Measurements from ENCODE around the gene PPP2R3A. TPM values are rescaled to one million over a fixed set of nuclear protein-coding genes. Genes with fewer than 3 reads are reported as not detected.
A peak's percentile ranks its signal among the peaks of the same experiment; 100 is the strongest.

Gene PPP2R3A
- total and polyA plus RNA-seq, 8 donors, result 1.3 to 7.0 (median 4.3) TPM

- no peak for ATAC-seq
- TF ChIP-seq, protein P1, sequence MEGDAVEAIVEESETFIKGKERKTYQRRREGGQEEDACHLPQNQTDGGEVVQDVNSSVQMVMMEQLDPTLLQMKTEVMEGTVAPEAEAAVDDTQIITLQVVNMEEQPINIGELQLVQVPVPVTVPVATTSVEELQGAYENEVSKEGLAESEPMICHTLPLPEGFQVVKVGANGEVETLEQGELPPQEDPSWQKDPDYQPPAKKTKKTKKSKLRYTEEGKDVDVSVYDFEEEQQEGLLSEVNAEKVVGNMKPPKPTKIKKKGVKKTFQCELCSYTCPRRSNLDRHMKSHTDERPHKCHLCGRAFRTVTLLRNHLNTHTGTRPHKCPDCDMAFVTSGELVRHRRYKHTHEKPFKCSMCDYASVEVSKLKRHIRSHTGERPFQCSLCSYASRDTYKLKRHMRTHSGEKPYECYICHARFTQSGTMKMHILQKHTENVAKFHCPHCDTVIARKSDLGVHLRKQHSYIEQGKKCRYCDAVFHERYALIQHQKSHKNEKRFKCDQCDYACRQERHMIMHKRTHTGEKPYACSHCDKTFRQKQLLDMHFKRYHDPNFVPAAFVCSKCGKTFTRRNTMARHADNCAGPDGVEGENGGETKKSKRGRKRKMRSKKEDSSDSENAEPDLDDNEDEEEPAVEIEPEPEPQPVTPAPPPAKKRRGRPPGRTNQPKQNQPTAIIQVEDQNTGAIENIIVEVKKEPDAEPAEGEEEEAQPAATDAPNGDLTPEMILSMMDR (IDR thresholded peaks at IDR 0.05), result no peak
- WGBS, 2 donors, result 93 to 96% methylated on average over 8 of the region's 8 CpGs
These were observed 216.2 kb downstream of the PPP2R3A start for GRCh38 chr3:136181741-136182140.

GRCh38 chr3:136184703-136185102, 219.2 kb downstream of the PPP2R3A start:
- TF ChIP-seq, protein P1 (IDR thresholded peaks at IDR 0.05), result no peak
- Histone ChIP-seq H3K4me1 (peaks cover 13 to 21% (median 18%) of the 10 kb centered on the region in 3 donors), H3K27me3 (no peaks in the 10 kb centered on the region), H3K9me3 (no peaks in the 10 kb centered on the region), H3K4me3 (no peak overlapping the region), H3K27ac (no peak overlapping the region), H3K36me3 (no peaks in the 10 kb centered on the region)
- intact Hi-C loops (cut with DNase I), result loop anchor here in 1 of 3 donors (10.0 kb wide), 1 partner anchor 50 kb away; no protein-coding TSS in a partner anchor
- DNase-seq (no peak), FAIRE-seq (no peak), ATAC-seq (peak in 2 of 4 donors; percentile 34 to 42)
- 25% methylated on average over 2 of the region's 2 CpGs for WGBS, 2 donors

More at GRCh38 chr3:136181741-136182140, 216.2 kb downstream of the PPP2R3A start:
- no peaks in the 10 kb centered on the region for H3K36me3 ChIP-seq
- intact Hi-C loops (cut with DNase I), result loop anchor here in 1 of 3 donors (10.0 kb wide), 1 partner anchor 47 kb away; no protein-coding TSS in a partner anchor
- H3K4me1 ChIP-seq, result peaks cover 10 to 25% (median 10%) of the 10 kb centered on the region in 3 donors
- DNase-seq, result no peak
- no peaks in the 10 kb centered on the region for H3K27me3 ChIP-seq
- no peak for FAIRE-seq
- no peak overlapping the region for H3K27ac ChIP-seq
- no peak overlapping the region for H3K4me3 ChIP-seq
- H3K9me3 ChIP-seq, result no peaks in the 10 kb centered on the region

GRCh38 chr3:136186344-136186743, 220.8 kb downstream of the PPP2R3A start:
- no peaks in the 10 kb centered on the region for H3K9me3 ChIP-seq
- no peaks in the 10 kb centered on the region for H3K27me3 ChIP-seq
- H3K27ac ChIP-seq, result no peak overlapping the region
- ATAC-seq (peak in 3 of 4 donors; percentile 56 to 67 (median 64)), FAIRE-seq (no peak), DNase-seq (no peak)
- intact Hi-C loops (cut with DNase I), result loop anchor here in 1 of 3 donors (10.0 kb wide), 1 partner anchor 52 kb away; no protein-coding TSS in a partner anchor
- H3K36me3 ChIP-seq, result no peaks in the 10 kb centered on the region
- H3K4me1 ChIP-seq, result peaks cover 13 to 34% (median 21%) of the 10 kb centered on the region in 3 donors
- WGBS, 2 donors, result 50 to 53% methylated on average over 3 of the region's 3 CpGs
- TF ChIP-seq, protein P1 (IDR thresholded peaks at IDR 0.05), result no peak
- no peak overlapping the region for H3K4me3 ChIP-seq

DNA sequence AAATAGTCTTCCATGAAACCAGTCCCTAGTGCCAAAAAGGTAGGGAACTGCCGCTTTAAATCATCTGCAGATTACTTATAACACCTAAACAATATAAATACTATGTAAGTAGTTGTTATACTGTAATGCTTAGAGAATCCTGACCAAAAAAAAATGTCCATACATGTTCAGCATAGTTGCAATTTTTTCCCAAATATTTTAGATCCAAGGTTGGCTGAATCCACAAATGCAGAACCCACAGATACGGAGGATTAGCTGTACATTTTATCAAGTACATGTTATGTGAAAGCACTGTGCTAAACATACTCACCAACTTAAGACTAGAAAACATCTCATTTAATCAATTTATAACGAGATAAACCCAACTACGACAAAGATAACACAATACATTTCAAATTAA, 221.3 kb downstream of the PPP2R3A start:
- Histone ChIP-seq H3K4me1 (peaks cover 13 to 38% (median 21%) of the 10 kb centered on the region in 3 donors), H3K27me3 (no peaks in the 10 kb centered on the region), H3K4me3 (no peak overlapping the region), H3K36me3 (no peaks in the 10 kb centered on the region), H3K9me3 (no peaks in the 10 kb centered on the region), H3K27ac (no peak overlapping the region)
- WGBS, 2 donors, result 53 to 58% methylated on average over 4 of the region's 4 CpGs
- intact Hi-C loops (cut with DNase I), result loop anchor here in 1 of 3 donors (10.0 kb wide), 1 partner anchor 52 kb away; no protein-coding TSS in a partner anchor
- DNase-seq, result no peak
- FAIRE-seq, result no peak
- ATAC-seq, result no peak
- TF ChIP-seq, protein P1 (IDR thresholded peaks at IDR 0.05), result no peak

GRCh38 chr3:136187868-136188267, 222.3 kb downstream of the PPP2R3A start:
- DNase-seq, result no peak
- ATAC-seq, result no peak
- H3K27ac ChIP-seq, result no peak overlapping the region
- no peaks in the 10 kb centered on the region for H3K27me3 ChIP-seq
- H3K36me3 ChIP-seq, result no peaks in the 10 kb centered on the region
- no peak overlapping the region for H3K4me3 ChIP-seq
- intact Hi-C loops (cut with DNase I), result loop anchor here in 1 of 3 donors (10.0 kb wide), 1 partner anchor 53 kb away; no protein-coding TSS in a partner anchor
- FAIRE-seq, result no peak
- 82 to 84% methylated on average over 4 of the region's 4 CpGs for WGBS, 2 donors
- H3K4me1 ChIP-seq, result peaks cover 18 to 48% (median 25%) of the 10 kb centered on the region in 3 donors
- no peaks in the 10 kb centered on the region for H3K9me3 ChIP-seq
- TF ChIP-seq, protein P1 (IDR thresholded peaks at IDR 0.05), result no peak

All from pancreas (tissue), 10 donors.